Skeletal muscle satellite cell (primary cell): ENCODE results near the gene ISCA1. TPM values are rescaled to one million over a fixed set of nuclear protein-coding genes. Genes with fewer than 3 reads are reported as not detected.

Experiments
- H3K27me3 ChIP-seq: 2 replicates; pipeline ENCODE4 v1.7.0; 2013; ENCODE audit warnings: low read length; ENCODE audit not compliant: control insufficient read depth, insufficient read depth
- H3K36me3 ChIP-seq: 2 replicates; pipeline ENCODE4 v1.7.0; 2013; ENCODE audit warnings: mild to moderate bottlenecking, control low read depth, low read length; ENCODE audit not compliant: insufficient read depth
- H3K4me1 ChIP-seq: 2 replicates; pipeline ENCODE4 v1.7.0; 2013; ENCODE audit warnings: low read length; ENCODE audit not compliant: control insufficient read depth, insufficient read depth
- H3K4me2 ChIP-seq: 2 replicates; pipeline ENCODE4 v1.7.0; 2013; ENCODE audit warnings: mild to moderate bottlenecking, low read length
- H3K4me3 ChIP-seq: 2 replicates; pipeline ENCODE4 v1.7.0; 2013; ENCODE audit warnings: low read length
- H3K9ac ChIP-seq: 2 replicates; pipeline ENCODE4 v1.7.0; 2013; ENCODE audit warnings: mild to moderate bottlenecking, low read depth, low read length, moderate library complexity
- H3K9me3 ChIP-seq: replicated peaks from 2 replicates; pipeline ENCODE4 v1.7.0; 2013; ENCODE audit warnings: mild to moderate bottlenecking, control low read depth, low read length
- total RNA-seq: library from RNA; depleted of rRNA; stranded (reverse); fragments of >200 nt; gene quantifications from 2 replicates; pipeline ENCODE4 v1.2.3, GENCODE V29; 2012; rRNA removed

The ISCA1 gene
- total RNA-seq, result 33.7 and 40.6 TPM in 2 replicates

GRCh38 chr9:86282077-86282978 lies at the start of gene ISCA1:
ISCA1 (minus strand) TSS chr9:86282538; CDS start chr9:86282458, 80 bp downstream.
- no peaks in the 10 kb centered on the region for H3K9me3 ChIP-seq
- H3K4me1 ChIP-seq, result peaks cover 16% of the 10 kb centered on the region
- peak within 1 kb of the TSS; percentile 82 for H3K4me3 ChIP-seq
- peaks cover 24% of the 10 kb centered on the region for H3K36me3 ChIP-seq
- H3K27me3 ChIP-seq, result no peaks in the 10 kb centered on the region
- peak within 1 kb of the TSS; percentile 97 for H3K9ac ChIP-seq
- H3K4me2 ChIP-seq, result peak within 1 kb of the TSS; percentile 92

DNA sequence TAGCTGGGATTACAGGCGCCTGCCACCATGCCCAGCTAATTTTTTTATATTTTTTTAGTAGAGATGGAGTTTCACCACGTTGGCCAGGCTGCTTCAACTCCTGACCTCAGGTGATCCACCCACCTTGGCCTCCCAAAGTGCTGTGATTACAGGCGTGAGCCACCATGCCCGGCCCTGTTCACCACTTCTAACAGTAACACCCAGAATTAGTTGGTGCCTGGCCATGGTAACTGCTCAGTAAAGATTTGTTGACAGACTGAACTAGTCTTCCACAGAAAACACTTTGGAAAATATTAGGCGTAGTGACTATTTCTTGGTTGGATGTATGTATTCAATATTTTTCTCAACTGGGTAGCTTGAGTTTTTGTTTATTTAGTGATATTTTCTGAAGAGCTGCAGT lies 47.8 kb upstream of the ISCA1 start:
- H3K4me1 ChIP-seq, result no peaks in the 10 kb centered on the region
- H3K9me3 ChIP-seq, result no peaks in the 10 kb centered on the region
- H3K4me2 ChIP-seq, result no peak overlapping the region
- no peak overlapping the region for H3K9ac ChIP-seq
- peaks cover 77% of the 10 kb centered on the region for H3K36me3 ChIP-seq
- no peak overlapping the region for H3K4me3 ChIP-seq
- H3K27me3 ChIP-seq, result no peaks in the 10 kb centered on the region

- no peak overlapping the region for H3K4me2 ChIP-seq
- no peaks in the 10 kb centered on the region for H3K9me3 ChIP-seq
- no peak overlapping the region for H3K9ac ChIP-seq
- H3K4me3 ChIP-seq, result no peak overlapping the region
- H3K4me1 ChIP-seq, result peaks cover 2% of the 10 kb centered on the region
- H3K27me3 ChIP-seq, result no peaks in the 10 kb centered on the region
- peaks cover 77% of the 10 kb centered on the region for H3K36me3 ChIP-seq
These were observed 47.3 kb upstream of the ISCA1 start for GRCh38 chr9:86329649-86330048.

GRCh38 chr9:86328156-86328555 lies 45.8 kb upstream of the ISCA1 start:
- peaks cover 17% of the 10 kb centered on the region for H3K4me1 ChIP-seq

GRCh38 chr9:86326536-86326935 lies 44.2 kb upstream of the ISCA1 start:
- Histone ChIP-seq H3K36me3 (peaks cover 79% of the 10 kb centered on the region), H3K9me3 (no peaks in the 10 kb centered on the region), H3K4me2 (no peak overlapping the region), H3K9ac (no peak overlapping the region), H3K4me3 (no peak overlapping the region), H3K4me1 (peaks cover 33% of the 10 kb centered on the region), H3K27me3 (no peaks in the 10 kb centered on the region)

More at GRCh38 chr9:86328156-86328555, 45.8 kb upstream of the ISCA1 start:
- Histone ChIP-seq H3K36me3 (peaks cover 76% of the 10 kb centered on the region), H3K4me3 (no peak overlapping the region), H3K27me3 (no peaks in the 10 kb centered on the region), H3K9me3 (no peaks in the 10 kb centered on the region), H3K4me2 (no peak overlapping the region), H3K9ac (no peak overlapping the region)

GRCh38 chr9:86324901-86325300 lies 42.6 kb upstream of the ISCA1 start:
- no peak overlapping the region for H3K4me2 ChIP-seq
- peaks cover 83% of the 10 kb centered on the region for H3K36me3 ChIP-seq
- H3K4me1 ChIP-seq, result peaks cover 35% of the 10 kb centered on the region
- H3K27me3 ChIP-seq, result no peaks in the 10 kb centered on the region
- no peaks in the 10 kb centered on the region for H3K9me3 ChIP-seq
- no peak overlapping the region for H3K9ac ChIP-seq
- H3K4me3 ChIP-seq, result no peak overlapping the region

DNA sequence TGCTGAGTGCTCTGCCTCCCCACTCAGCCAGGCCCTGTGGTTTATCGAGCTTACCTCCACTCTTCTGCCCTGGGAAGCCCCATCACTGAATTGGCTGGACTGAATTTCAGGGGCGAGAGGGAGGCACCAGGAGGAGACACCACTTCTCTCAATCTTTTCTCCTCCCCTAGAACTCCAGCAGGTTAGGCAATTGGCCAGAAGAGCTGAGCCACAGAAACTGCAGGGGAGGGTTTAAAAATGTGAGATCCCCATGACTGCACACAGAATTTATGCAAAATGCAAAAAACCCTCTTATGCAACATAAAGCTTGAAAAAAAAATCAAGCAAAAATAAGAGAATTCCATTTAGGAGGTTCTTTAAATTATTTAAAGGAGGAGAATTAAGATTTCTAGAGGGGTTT lies 42.0 kb upstream of the ISCA1 start:
- peaks cover 35% of the 10 kb centered on the region for H3K4me1 ChIP-seq
- H3K4me2 ChIP-seq, result peak overlapping the region; percentile 11
- no peak overlapping the region for H3K4me3 ChIP-seq
- H3K27me3 ChIP-seq, result no peaks in the 10 kb centered on the region
- peaks cover 86% of the 10 kb centered on the region for H3K36me3 ChIP-seq
- H3K9me3 ChIP-seq, result no peaks in the 10 kb centered on the region
- H3K9ac ChIP-seq, result peak overlapping the region; percentile 13

DNA sequence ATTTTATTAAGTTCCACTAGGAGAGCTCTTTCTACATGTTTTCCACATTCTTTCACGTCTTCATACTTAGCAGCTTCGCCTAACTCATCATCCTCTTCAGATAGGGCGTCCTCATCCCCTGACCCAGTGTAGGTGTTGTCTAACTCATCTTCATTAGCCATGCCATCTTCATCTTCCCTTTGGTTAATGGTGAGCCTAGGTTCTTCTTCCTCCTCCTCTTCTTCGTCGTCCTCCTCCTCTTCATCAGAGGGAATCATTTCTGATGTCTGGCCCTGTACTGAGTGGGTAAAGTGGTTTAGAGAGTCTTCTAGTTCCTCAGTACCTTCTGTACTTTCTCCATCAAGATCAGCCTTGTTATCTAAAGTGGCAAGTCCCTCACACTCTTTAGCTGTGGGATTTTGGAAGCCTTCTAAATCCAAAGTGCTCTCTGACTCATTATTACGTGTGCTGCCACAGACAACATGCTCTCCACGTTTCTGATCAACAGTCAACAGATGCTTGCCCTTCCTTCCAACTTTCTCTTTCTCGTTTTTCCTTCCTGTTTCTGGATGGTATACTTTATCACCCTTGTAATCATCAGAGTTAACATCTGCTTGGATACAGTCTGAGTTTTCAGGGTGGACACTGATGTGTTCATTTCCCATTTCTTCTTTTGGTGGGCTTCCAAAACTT lies 40.8 kb upstream of the ISCA1 start:
- Histone ChIP-seq H3K27me3 (no peaks in the 10 kb centered on the region), H3K4me3 (peak overlapping the region; percentile 23), H3K9ac (peak overlapping the region; percentile 10), H3K4me2 (peak overlapping the region; percentile 43), H3K9me3 (no peaks in the 10 kb centered on the region), H3K4me1 (peaks cover 35% of the 10 kb centered on the region), H3K36me3 (peaks cover 89% of the 10 kb centered on the region)

- Histone ChIP-seq H3K4me3 (no peak overlapping the region), H3K27me3 (no peaks in the 10 kb centered on the region), H3K4me1 (peaks cover 35% of the 10 kb centered on the region), H3K9me3 (no peaks in the 10 kb centered on the region), H3K9ac (no peak overlapping the region), H3K4me2 (peak overlapping the region; percentile 42), H3K36me3 (peaks cover 89% of the 10 kb centered on the region)
These were observed 39.0 kb upstream of the ISCA1 start for GRCh38 chr9:86321373-86321772.

DNA sequence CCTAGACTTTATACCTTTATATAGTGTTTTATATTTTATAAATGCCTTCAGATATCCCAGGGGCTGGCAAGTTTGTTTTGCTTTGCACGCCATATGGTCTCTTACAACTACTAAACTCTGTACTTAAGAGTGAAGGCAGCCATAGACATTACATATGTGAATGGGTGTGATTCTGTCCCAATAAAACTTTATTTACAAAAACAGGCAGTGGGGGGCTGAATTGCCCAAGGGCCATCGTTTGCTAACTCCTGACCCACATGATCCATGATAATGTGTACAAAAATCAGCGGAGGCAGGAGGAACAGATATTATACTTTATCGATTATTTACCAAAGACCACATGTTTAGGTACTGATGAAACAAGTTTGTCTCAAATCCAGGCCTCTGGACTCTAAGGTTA lies 35.8 kb upstream of the ISCA1 start:
- no peaks in the 10 kb centered on the region for H3K9me3 ChIP-seq
- no peak overlapping the region for H3K4me3 ChIP-seq
- peaks cover 18% of the 10 kb centered on the region for H3K4me1 ChIP-seq
- H3K9ac ChIP-seq, result no peak overlapping the region
- peaks cover 90% of the 10 kb centered on the region for H3K36me3 ChIP-seq
- H3K27me3 ChIP-seq, result no peaks in the 10 kb centered on the region
- no peak overlapping the region for H3K4me2 ChIP-seq

DNA sequence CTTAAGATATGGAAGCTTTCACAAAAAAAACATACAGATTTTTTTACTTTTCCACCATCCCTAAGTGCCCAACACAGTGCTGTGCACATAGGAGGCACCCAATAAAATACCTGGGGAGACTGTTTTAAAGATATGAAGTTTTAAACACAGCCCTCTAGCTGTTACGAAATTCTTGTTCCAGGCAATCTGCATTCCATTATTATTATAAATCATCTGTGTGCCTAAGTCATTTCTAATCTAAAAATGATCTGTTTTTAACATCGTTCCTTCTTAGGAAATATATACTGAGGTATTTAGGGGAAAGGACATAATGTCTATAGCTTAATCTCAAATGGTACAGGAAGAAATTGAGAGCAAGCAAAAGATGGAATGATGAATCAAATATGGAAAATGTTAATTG lies 32.7 kb upstream of the ISCA1 start:
- Histone ChIP-seq H3K4me2 (no peak overlapping the region), H3K36me3 (peaks cover 79% of the 10 kb centered on the region), H3K27me3 (no peaks in the 10 kb centered on the region), H3K9me3 (no peaks in the 10 kb centered on the region), H3K4me1 (no peaks in the 10 kb centered on the region), H3K4me3 (no peak overlapping the region), H3K9ac (no peak overlapping the region)
